ENCODE results near the gene RAB11FIP3. TPM values are rescaled to one million over a fixed set of nuclear protein-coding genes. Genes with fewer than 3 reads are reported as not detected.

The RAB11FIP3 gene
- total and polyA plus RNA-seq, 2 of the 13 experiments (the other 11 are each of a cell fraction or from before 2014, with no cell fraction given): 34.3 to 57.6 TPM

DNA sequence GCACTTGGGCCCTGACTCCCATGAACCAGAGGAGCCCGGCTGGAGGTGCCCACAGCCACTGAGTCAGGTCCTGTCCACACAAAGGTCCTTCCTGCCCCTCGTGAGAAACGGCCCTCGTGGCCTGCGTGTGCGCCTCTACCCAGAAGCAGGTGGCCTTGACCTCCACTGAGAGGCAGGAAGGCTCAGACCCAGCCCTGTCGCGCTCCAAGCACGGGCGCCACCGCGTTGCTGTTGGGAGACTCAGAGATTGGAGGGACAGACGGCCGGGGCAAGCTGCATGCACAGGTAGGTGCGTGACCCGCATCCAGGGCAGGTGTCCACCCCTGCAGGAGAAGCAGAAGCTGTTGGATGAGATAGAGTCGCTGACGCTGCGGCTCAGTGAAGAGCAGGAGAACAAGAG, 94.0 kb downstream of the RAB11FIP3 start:
- WGBS (ENCODE audit: low lambda C conversion rate): 95% methylated on average over 18 of the region's 19 CpGs
- no peak for ATAC-seq
- Histone ChIP-seq H4K20me1 (ENCODE audit: insufficient read depth, low read length) (no peaks in the 10 kb centered on the region), H3K4me3 (replicated peaks in 1 of 3; ENCODE audit: insufficient read depth in 1 of 3, low read depth in 2 of 3, low read length in 3 of 3) (no peak overlapping the region), H2AFZ (ENCODE audit: low read length) (no peak overlapping the region), H3K4me2 (ENCODE audit: low read depth, low read length) (no peak overlapping the region), H3K79me2 (ENCODE audit: insufficient read depth, low read length) (no peaks in the 10 kb centered on the region), H3K9ac (ENCODE audit: insufficient read depth, low read depth, low read length) (no peak overlapping the region), H3K9me3 (ENCODE audit: low read length) (no peaks in the 10 kb centered on the region), H3K27ac (ENCODE audit: extremely low read length, insufficient read depth, low read length) (no peak overlapping the region), H3K4me1 (ENCODE audit: insufficient read depth, low read length) (peaks cover 10% of the 10 kb centered on the region; the same call in 1 of the 2 replicates), H3K36me3 (replicated peaks in 1 of 2; ENCODE audit: control insufficient read depth in 1 of 2, insufficient read depth in 2 of 2, low read length in 2 of 2) (peaks cover 25 to 55% of the 10 kb centered on the region in 2 experiments; a peak in 4 of 5 replicates), H3K27me3 (ENCODE audit: control insufficient read depth in 1 of 2, insufficient read depth in 2 of 2, low read length in 2 of 2) (no peaks in the 10 kb centered on the region)
- ChIA-PET CTCF (ENCODE audit: low intra/inter-chr PET ratio, low total read pairs) (no interaction called here), POLR2A (interaction anchor here (0.9 to 2.1 kb wide), 3 partner anchors 8 to 14 kb away, joined by 3 to 8 read pairs (median 6); partner anchors contain the start of gene CAPN15)
- in situ Hi-C loops (cut with HindIII; ENCODE audit: extremely low pct_ligation_motif_present, low pct_unique_long_range_greater_than_20kb) (no loop called here), intact Hi-C loops (cut with micrococcal nuclease; ENCODE audit: unreplicated experiment) (no loop called here)
- no peak for DNase-seq (ENCODE audit: low spot score)
- no peak for FAIRE-seq
- TF ChIP-seq ARNT2 (CRISPR knock-in tag; IDR thresholded peaks at IDR 0.05; ENCODE audit: low read depth) (no peak), ZNF7 (CRISPR knock-in tag; IDR thresholded peaks at IDR 0.05) (no peak), SNAPC2 (CRISPR knock-in tag; IDR thresholded peaks at IDR 0.05) (no peak), POLR2AphosphoS5 (IDR thresholded peaks at IDR 0.05; ENCODE audit: low read depth, low read length) (0 out of 2 replicates have a peak, but pooled peaks have one; percentile 18), FOXA3 (CRISPR knock-in tag; IDR thresholded peaks at IDR 0.05) (no peak), AGO2 (optimal IDR thresholded peaks at IDR 0.05; ENCODE audit: low read depth, low read length) (peak; percentile 83), POLR2A (IDR thresholded peaks at IDR 0.05; ENCODE audit: insufficient read depth in 1 of 2, low read depth in 2 of 2, low read length in 2 of 2) (peak in 1 of 2 experiments; percentile 13; a peak in 1 of 4 replicates), RBFOX2 (IDR thresholded peaks at IDR 0.05; ENCODE audit: low read depth, low read length) (0 out of 2 replicates have a peak, but pooled peaks have one; percentile 22), ZKSCAN5 (CRISPR knock-in tag; IDR thresholded peaks at IDR 0.05) (no peak)
- BruUV-seq (replicated peaks): no TSS peak
